ENCODE data around the gene RYR2. TPM values are rescaled to one million over a fixed set of nuclear protein-coding genes. Genes with fewer than 3 reads are reported as not detected.

The RYR2 gene
- total and polyA plus RNA-seq, 9 donors, result 2.3 to 4.7 (median 3.3) TPM

DNA sequence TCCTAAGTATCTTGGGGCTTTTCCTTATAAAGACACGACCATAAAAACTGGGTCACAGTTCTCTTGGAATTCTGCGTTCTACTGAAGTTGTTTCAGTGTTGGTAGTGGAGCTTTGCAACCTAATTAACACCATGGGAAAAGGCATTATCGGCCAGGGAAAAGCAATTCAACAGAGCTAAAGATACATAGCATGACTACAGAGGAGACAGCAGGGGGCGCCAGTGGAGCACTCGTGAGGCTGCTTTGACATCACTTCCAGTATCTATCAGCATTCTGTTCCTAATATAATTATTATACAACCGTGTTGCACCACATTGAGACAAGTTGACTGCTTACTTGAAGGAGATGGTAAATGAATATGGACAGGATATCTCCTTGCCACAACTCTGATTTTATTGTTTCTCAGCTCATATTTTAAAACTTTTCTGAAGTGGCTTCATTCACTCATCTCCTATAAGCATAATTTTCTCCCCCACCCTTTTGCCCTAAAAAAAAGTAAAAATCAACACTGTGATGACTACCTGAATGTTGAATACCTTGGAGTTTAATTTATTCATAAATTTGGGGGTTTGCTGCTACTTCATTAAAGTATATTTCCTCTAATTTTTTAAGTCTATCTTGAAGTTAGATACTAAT is 809.3 kb downstream of the RYR2 start:
- H3K4me1 ChIP-seq (ENCODE audit: control insufficient read depth, insufficient read depth, low read length), result no peaks in the 10 kb centered on the region
- H3K9me3 ChIP-seq (replicated peaks; ENCODE audit: control insufficient read depth, low read depth, low read length), result no peaks in the 10 kb centered on the region
- DNase-seq, result peak; percentile 16
- no peaks in the 10 kb centered on the region for H3K36me3 ChIP-seq (ENCODE audit: control insufficient read depth, insufficient read depth, low read length)
- H3K27me3 ChIP-seq (ENCODE audit: control insufficient read depth, insufficient read depth, low read length), result no peaks in the 10 kb centered on the region
- H3K4me3 ChIP-seq (ENCODE audit: low read length), result no peak overlapping the region
- no peak overlapping the region for H3K27ac ChIP-seq (ENCODE audit: low read length)
- WGBS (ENCODE audit: insufficient coverage), result no CpG with 5 or more reads among the region's 6 CpGs

DNA sequence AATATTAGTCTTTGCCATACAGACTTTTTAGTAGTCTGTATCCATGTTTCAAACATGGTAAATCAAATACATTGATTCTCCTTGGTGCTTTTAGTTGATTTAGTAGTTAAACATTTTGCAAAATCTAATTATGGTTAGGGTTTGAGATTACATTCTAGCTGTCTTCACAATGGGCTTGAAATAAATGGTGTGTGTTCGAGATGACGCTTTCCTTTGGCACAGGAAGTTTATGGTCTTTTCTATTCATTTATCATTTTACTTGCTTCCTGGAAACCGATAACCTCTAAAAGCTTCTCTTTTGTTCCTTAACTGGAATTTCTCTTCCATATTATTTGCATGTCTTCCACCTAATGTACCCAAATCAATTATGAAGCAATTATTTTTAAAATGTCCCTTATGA is 810.4 kb downstream of the RYR2 start:
- DNase-seq, result no peak
- Histone ChIP-seq H3K4me1 (ENCODE audit: control insufficient read depth, insufficient read depth, low read length) (no peaks in the 10 kb centered on the region), H3K27ac (ENCODE audit: low read length) (no peak overlapping the region), H3K9me3 (replicated peaks; ENCODE audit: control insufficient read depth, low read depth, low read length) (no peaks in the 10 kb centered on the region), H3K27me3 (ENCODE audit: control insufficient read depth, insufficient read depth, low read length) (no peaks in the 10 kb centered on the region), H3K4me3 (ENCODE audit: low read length) (no peak overlapping the region), H3K36me3 (ENCODE audit: control insufficient read depth, insufficient read depth, low read length) (no peaks in the 10 kb centered on the region)
- WGBS (ENCODE audit: insufficient coverage), result no CpG with 5 or more reads among the region's 3 CpGs

DNA sequence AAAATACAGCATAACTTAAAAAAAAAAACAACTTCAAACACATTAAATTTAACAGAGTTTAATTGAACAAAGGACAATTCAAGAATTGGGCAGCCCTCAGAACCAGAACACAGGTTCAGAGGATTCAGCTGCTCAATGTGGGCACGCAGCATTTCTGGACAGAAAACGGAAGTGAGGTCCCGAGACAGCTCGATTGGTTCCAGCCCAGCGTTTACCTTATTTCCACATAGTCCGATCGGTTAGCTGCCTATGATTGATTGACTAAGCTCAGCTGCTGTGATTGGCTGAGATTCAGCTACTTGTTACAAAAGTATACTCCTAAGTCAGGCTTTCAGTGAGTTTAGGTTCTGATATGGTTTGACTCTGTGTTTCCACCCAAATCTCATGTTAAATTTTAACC is 815.5 kb downstream of the RYR2 start:
- no peaks in the 10 kb centered on the region for H3K36me3 ChIP-seq (ENCODE audit: control insufficient read depth, insufficient read depth, low read length)
- no peak overlapping the region for H3K4me3 ChIP-seq (ENCODE audit: low read length)
- H3K9me3 ChIP-seq (replicated peaks; ENCODE audit: control insufficient read depth, low read depth, low read length), result no peaks in the 10 kb centered on the region
- 80% methylated on average over 3 of the region's 7 CpGs for WGBS (ENCODE audit: insufficient coverage)
- no peaks in the 10 kb centered on the region for H3K27me3 ChIP-seq (ENCODE audit: control insufficient read depth, insufficient read depth, low read length)
- no peaks in the 10 kb centered on the region for H3K4me1 ChIP-seq (ENCODE audit: control insufficient read depth, insufficient read depth, low read length)
- DNase-seq, result no peak
- H3K27ac ChIP-seq (ENCODE audit: low read length), result no peak overlapping the region

DNA sequence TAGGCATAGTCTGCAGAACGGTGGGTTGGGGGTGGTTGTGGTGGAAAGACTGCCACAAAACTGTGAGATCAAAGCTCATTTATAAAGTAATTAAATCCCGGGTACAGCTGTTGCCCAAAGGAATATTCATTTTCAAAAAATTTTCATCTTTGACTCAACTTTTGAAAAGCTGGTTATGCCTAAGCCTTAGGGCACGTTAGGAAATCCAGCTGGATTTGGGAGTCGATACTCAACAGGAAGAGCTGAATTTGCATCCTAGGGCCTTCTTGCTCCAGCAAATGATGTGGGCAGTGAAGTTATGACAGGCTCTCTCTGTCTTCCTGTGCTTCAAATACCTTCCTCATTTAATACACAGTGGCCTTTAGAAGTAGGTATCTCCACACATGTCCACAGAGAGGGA is 817.0 kb downstream of the RYR2 start:
- Histone ChIP-seq H3K27me3 (ENCODE audit: control insufficient read depth, insufficient read depth, low read length) (no peaks in the 10 kb centered on the region), H3K36me3 (ENCODE audit: control insufficient read depth, insufficient read depth, low read length) (no peaks in the 10 kb centered on the region), H3K4me3 (ENCODE audit: low read length) (no peak overlapping the region), H3K9me3 (replicated peaks; ENCODE audit: control insufficient read depth, low read depth, low read length) (no peaks in the 10 kb centered on the region), H3K27ac (ENCODE audit: low read length) (no peak overlapping the region), H3K4me1 (ENCODE audit: control insufficient read depth, insufficient read depth, low read length) (no peaks in the 10 kb centered on the region)
- 60% methylated on average over 1 of the region's 4 CpGs for WGBS (ENCODE audit: insufficient coverage)
- DNase-seq, result no peak

DNA sequence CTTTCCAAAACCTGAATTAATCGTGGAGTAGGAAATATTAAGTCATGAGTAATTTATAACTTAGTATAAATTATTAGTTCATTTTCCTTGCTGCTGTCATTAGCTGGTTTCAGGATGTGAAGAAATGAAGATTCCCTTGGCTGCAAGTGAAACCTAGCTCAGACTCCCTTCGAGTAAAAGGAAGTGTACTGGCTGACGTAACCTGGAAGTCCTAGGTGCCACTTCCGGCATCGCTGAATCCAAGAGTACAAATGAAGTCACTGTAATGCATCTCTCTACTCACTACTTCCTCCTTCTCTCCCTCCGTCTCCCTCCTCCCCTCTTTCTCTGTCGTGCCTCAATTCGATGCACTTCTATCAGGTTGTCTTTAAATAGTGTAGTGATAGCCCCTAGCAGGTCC is 820.0 kb downstream of the RYR2 start:
- 67% methylated on average over 1 of the region's 8 CpGs for WGBS (ENCODE audit: insufficient coverage)
- Histone ChIP-seq H3K27me3 (ENCODE audit: control insufficient read depth, insufficient read depth, low read length) (no peaks in the 10 kb centered on the region), H3K4me1 (ENCODE audit: control insufficient read depth, insufficient read depth, low read length) (peaks cover 3% of the 10 kb centered on the region), H3K4me3 (ENCODE audit: low read length) (no peak overlapping the region), H3K9me3 (replicated peaks; ENCODE audit: control insufficient read depth, low read depth, low read length) (no peaks in the 10 kb centered on the region), H3K27ac (ENCODE audit: low read length) (no peak overlapping the region), H3K36me3 (ENCODE audit: control insufficient read depth, insufficient read depth, low read length) (no peaks in the 10 kb centered on the region)
- DNase-seq, result no peak

DNA sequence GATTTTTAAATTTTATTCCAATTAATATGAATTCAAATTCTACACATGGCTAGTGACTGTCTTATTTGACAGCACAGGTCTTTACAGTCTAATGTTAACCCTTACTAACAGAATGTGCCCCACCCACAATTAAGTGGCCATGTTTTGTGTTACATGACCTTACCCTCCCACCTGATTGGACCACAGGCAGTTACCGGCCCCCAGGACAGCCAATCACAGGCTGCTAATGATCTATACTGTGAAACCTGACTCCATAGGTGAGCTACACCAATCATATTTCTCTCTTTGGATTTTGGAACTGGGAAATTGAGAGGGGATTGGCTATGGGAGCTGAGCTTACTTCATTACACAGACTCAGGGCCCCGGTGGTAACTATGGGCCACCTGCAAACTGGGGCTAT is 821.2 kb downstream of the RYR2 start:
- no peak for DNase-seq
- H3K27ac ChIP-seq (ENCODE audit: low read length), result no peak overlapping the region
- no peaks in the 10 kb centered on the region for H3K36me3 ChIP-seq (ENCODE audit: control insufficient read depth, insufficient read depth, low read length)
- WGBS (ENCODE audit: insufficient coverage), result 80% methylated on average over 1 of the region's 2 CpGs
- no peaks in the 10 kb centered on the region for H3K27me3 ChIP-seq (ENCODE audit: control insufficient read depth, insufficient read depth, low read length)
- no peaks in the 10 kb centered on the region for H3K9me3 ChIP-seq (replicated peaks; ENCODE audit: control insufficient read depth, low read depth, low read length)
- peaks cover 3% of the 10 kb centered on the region for H3K4me1 ChIP-seq (ENCODE audit: control insufficient read depth, insufficient read depth, low read length)
- H3K4me3 ChIP-seq (ENCODE audit: low read length), result no peak overlapping the region

DNA sequence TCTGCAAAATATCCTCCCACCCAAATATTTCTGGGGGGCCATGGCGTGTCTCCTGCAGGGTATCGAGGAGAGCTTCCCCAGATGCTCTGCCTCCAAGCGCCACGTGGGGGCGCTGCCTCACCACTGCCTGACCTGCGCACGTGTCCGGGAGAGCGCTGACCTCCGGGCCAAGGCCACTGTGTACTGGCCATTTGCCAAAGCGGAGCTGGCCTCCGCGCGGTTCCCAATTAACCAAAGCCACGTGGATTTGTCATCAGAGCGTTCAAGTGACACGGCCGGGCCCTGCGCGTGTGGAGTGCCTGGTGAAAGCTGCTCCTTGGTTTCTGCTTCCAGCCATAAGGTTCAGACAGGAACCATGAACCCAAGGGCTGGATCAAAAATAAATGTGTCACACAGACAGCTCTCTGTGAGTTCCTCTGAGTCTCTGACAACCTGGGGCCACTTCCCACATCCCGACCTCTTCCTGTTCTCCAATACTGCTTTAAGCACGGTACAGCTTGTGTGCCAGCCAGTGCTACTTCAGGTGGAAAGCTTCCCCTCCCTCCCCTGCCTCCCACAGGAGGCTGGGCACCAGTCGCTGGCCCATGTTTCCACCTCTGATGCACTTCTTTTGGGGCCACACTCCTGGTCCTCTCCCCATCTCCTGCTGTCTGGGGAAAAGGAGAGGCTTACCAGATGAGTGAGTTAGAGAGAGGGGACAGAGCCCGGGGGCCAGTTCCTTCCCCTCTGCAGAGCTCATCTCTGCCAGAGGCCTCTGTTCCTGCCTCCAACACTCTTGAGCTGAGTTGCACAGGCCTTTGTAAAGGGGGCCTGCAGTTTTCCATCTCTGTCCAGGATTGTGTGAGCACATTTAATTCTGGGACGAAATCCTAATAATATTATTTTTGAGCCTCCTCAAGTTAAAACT is 822.6 kb downstream of the RYR2 start:
- WGBS (ENCODE audit: insufficient coverage), result 5% methylated on average over 22 of the region's 25 CpGs
- no peaks in the 10 kb centered on the region for H3K9me3 ChIP-seq (replicated peaks; ENCODE audit: control insufficient read depth, low read depth, low read length)
- H3K27me3 ChIP-seq (ENCODE audit: control insufficient read depth, insufficient read depth, low read length), result no peaks in the 10 kb centered on the region
- peaks cover 3% of the 10 kb centered on the region for H3K4me1 ChIP-seq (ENCODE audit: control insufficient read depth, insufficient read depth, low read length)
- peak; percentile 61 for DNase-seq
- H3K36me3 ChIP-seq (ENCODE audit: control insufficient read depth, insufficient read depth, low read length), result no peaks in the 10 kb centered on the region
- no peak overlapping the region for H3K27ac ChIP-seq (ENCODE audit: low read length)
- H3K4me3 ChIP-seq (ENCODE audit: low read length), result peak overlapping the region; percentile 21

DNA sequence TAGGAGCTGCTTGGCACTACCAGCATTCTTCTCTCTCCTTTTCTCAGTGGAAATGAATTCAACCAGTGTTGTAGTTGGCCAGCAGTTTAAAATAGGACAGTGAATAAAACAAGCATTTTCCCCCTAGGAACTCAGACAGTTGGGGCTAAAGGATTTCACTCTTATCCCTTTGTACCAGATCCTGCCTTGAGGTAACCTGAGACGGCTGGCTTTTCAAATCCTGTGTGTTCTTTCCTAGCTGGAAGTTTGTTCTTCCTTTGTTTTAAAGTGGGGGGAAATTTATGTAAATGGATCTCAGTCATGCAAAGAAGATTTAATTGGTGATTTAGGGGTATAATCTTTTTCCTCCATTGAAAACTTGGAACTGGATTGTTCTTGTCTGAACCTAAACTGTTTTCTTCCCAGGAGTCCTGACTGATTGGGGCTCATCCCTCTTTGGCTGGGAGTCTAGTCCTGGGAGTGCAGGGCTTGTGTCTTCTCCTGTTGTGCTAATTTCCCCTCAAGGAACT is 825.5 kb downstream of the RYR2 start:
- no peak overlapping the region for H3K4me3 ChIP-seq (ENCODE audit: low read length)
- H3K4me1 ChIP-seq (ENCODE audit: control insufficient read depth, insufficient read depth, low read length), result peaks cover 3% of the 10 kb centered on the region
- H3K36me3 ChIP-seq (ENCODE audit: control insufficient read depth, insufficient read depth, low read length), result no peaks in the 10 kb centered on the region
- DNase-seq, result no peak
- H3K27ac ChIP-seq (ENCODE audit: low read length), result no peak overlapping the region
- no peaks in the 10 kb centered on the region for H3K9me3 ChIP-seq (replicated peaks; ENCODE audit: control insufficient read depth, low read depth, low read length)
- no CpG with 5 or more reads among the region's 1 CpG for WGBS (ENCODE audit: insufficient coverage)
- H3K27me3 ChIP-seq (ENCODE audit: control insufficient read depth, insufficient read depth, low read length), result no peaks in the 10 kb centered on the region

DNA sequence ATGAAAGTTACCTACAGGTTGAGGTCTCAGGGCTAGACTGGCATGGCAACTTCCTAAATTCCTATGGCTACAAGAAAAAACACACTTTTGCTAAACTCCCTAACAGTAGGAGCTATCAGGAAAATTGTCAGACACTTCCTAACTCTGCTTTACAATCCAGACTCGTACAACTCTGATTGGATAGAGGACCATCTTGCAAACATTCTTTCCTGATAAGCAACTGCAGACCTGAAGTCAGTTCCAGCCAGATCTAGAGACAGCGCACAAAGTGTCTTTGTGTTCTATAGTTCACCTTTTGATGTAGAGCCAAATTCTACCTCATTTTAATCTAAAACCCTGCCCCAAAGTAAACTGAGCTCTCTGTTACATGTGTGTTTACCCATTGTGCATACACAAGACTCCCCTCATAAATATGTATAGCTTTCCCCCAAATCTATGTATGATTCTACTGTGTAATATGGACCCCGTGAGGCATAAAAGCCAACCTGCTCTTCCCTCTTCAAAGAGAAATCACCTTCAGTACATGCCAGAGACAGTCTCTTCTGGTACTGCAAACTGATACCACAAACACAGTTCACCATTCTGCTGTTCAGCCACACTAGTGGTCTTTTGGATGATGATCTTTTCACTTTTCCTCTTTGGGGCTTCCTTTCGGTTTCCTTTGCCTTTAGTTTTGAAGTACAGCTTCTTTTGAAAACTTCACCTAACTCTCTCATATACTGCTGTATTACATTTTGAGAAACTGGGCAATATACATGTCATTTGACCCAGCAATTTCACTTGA is 827.0 kb downstream of the RYR2 start:
- DNase-seq, result no peak
- no peak overlapping the region for H3K4me3 ChIP-seq (ENCODE audit: low read length)
- H3K4me1 ChIP-seq (ENCODE audit: control insufficient read depth, insufficient read depth, low read length), result peaks cover 3% of the 10 kb centered on the region
- no peaks in the 10 kb centered on the region for H3K9me3 ChIP-seq (replicated peaks; ENCODE audit: control insufficient read depth, low read depth, low read length)
- H3K27ac ChIP-seq (ENCODE audit: low read length), result no peak overlapping the region
- no peaks in the 10 kb centered on the region for H3K36me3 ChIP-seq (ENCODE audit: control insufficient read depth, insufficient read depth, low read length)
- no peaks in the 10 kb centered on the region for H3K27me3 ChIP-seq (ENCODE audit: control insufficient read depth, insufficient read depth, low read length)
- WGBS (ENCODE audit: insufficient coverage), result 69% methylated on average over 2 of the region's 4 CpGs
